HS-27A (cell line): Measurements from ENCODE around the gene VTI1B.
A peak's percentile ranks its signal among the peaks of the same experiment; 100 is the strongest.
"Not testable (repeated sequence)": the region's sequence is repeated elsewhere in the genome, so short reads cannot be mapped to it uniquely, and the experiment has no call there.

ENCODE experiments used
- DNase-seq: peaks from one replicate; pipeline ENCODE4 v3.0.0-alpha.2; 2012; ENCODE audit warnings: low read depth, missing footprints

The VTI1B gene

GRCh38 chr14:67674480-67675218 is at the start of gene VTI1B:
TSS of gene VTI1B (minus strand) at chr14:67674632. CDS start at chr14:67674489, 143 bp downstream.
- DNase-seq, result peak; percentile 57

- DNase-seq, result no peak
Observed at GRCh38 chr14:67722293-67722692, 47.9 kb upstream of the VTI1B start.

GRCh38 chr14:67721875-67722274 is 47.4 kb upstream of the VTI1B start:
- DNase-seq, result no peak

- DNase-seq, result no peak
Observed at GRCh38 chr14:67719866-67720265, 45.4 kb upstream of the VTI1B start.

- DNase-seq, result not testable (repeated sequence)
Observed at GRCh38 chr14:67719385-67719784, 45.0 kb upstream of the VTI1B start.

- DNase-seq, result no peak
Observed at GRCh38 chr14:67718265-67718664, 43.8 kb upstream of the VTI1B start.

- no peak for DNase-seq
Observed at GRCh38 chr14:67717048-67717447, 42.6 kb upstream of the VTI1B start.

GRCh38 chr14:67710209-67710608 is 35.8 kb upstream of the VTI1B start:
- DNase-seq, result no peak

GRCh38 chr14:67709796-67710195 is 35.4 kb upstream of the VTI1B start:
- DNase-seq, result not testable (repeated sequence)

GRCh38 chr14:67709346-67709745 is 34.9 kb upstream of the VTI1B start:
- DNase-seq, result not testable (repeated sequence)

- DNase-seq, result no peak
Observed at GRCh38 chr14:67705211-67705610, 30.8 kb upstream of the VTI1B start.

GRCh38 chr14:67704484-67705089 is 30.2 kb upstream of the VTI1B start:
- no peak for DNase-seq

GRCh38 chr14:67703997-67704396 is 29.6 kb upstream of the VTI1B start:
- DNase-seq, result no peak

- not testable (repeated sequence) for DNase-seq
Observed at GRCh38 chr14:67701492-67701891, 27.1 kb upstream of the VTI1B start, which contains the start of gene RDH12. TSS of gene RDH12 (plus strand) at chr14:67701886. CDS start at chr14:67722643, 20,757 bp downstream.

GRCh38 chr14:67698179-67698578 is 23.7 kb upstream of the VTI1B start:
- DNase-seq, result no peak

GRCh38 chr14:67697006-67697405 is 22.6 kb upstream of the VTI1B start:
- DNase-seq, result no peak

- no peak for DNase-seq
Observed at GRCh38 chr14:67695394-67695949, 21.0 kb upstream of the VTI1B start, which contains the start of gene RDH11. TSS of gene RDH11 (minus strand) at chr14:67695764. CDS start at chr14:67695703, 61 bp downstream.

GRCh38 chr14:67694791-67695393 is 20.5 kb upstream of the VTI1B start:
- DNase-seq, result no peak

- DNase-seq, result no peak
Observed at GRCh38 chr14:67690011-67690410, 15.6 kb upstream of the VTI1B start.

- no peak for DNase-seq
Observed at GRCh38 chr14:67683842-67684241, 9.4 kb upstream of the VTI1B start.

- no peak for DNase-seq
Observed at GRCh38 chr14:67680941-67681340, 6.5 kb upstream of the VTI1B start.

GRCh38 chr14:67680121-67680602 is 5.7 kb upstream of the VTI1B start:
- no peak for DNase-seq

- no peak for DNase-seq
Observed at GRCh38 chr14:67679006-67679405, 4.6 kb upstream of the VTI1B start.
